ENCODE measurements around the gene ZNF582.
A peak's percentile ranks its signal among the peaks of the same experiment; 100 is the strongest.

Gene ZNF582

GRCh38 chr19:56372281-56372680 is 21.1 kb downstream of the ZNF582 start:
- TF ChIP-seq ZNF274 (IDR thresholded peaks at IDR 0.05; ENCODE audit: low read depth, low read length), result no peak
- Histone ChIP-seq H3K4me3 (ENCODE audit: insufficient read length, low read depth) (no peak overlapping the region), H3K9me3 (ENCODE audit: insufficient read depth, low read length) (peaks cover 78% of the 10 kb centered on the region), H3K9ac (ENCODE audit: insufficient read length, low read depth) (no peak overlapping the region), H3K4me1 (ENCODE audit: insufficient read depth, insufficient read length) (no peaks in the 10 kb centered on the region), H3K27me3 (ENCODE audit: insufficient read depth, insufficient read length) (no peaks in the 10 kb centered on the region), H3K36me3 (ENCODE audit: insufficient read depth, insufficient read length, low read length) (peaks cover 83% of the 10 kb centered on the region)
- DNase-seq (ENCODE audit: low read depth, low spot score), result no peak

GRCh38 chr19:56369886-56370676 is 23.3 kb downstream of the ZNF582 start:
- Histone ChIP-seq H3K36me3 (ENCODE audit: insufficient read depth, insufficient read length, low read length) (peaks cover 62% of the 10 kb centered on the region), H3K27me3 (ENCODE audit: insufficient read depth, insufficient read length) (no peaks in the 10 kb centered on the region), H3K4me1 (ENCODE audit: insufficient read depth, insufficient read length) (no peaks in the 10 kb centered on the region), H3K4me3 (ENCODE audit: insufficient read length, low read depth) (no peak overlapping the region), H3K9ac (ENCODE audit: insufficient read length, low read depth) (no peak overlapping the region), H3K9me3 (ENCODE audit: insufficient read depth, low read length) (peaks cover 70% of the 10 kb centered on the region)
- DNase-seq (ENCODE audit: low read depth, low spot score), result no peak
- TF ChIP-seq ZNF274 (IDR thresholded peaks at IDR 0.05; ENCODE audit: low read depth, low read length) (no peak), YY1 (IDR thresholded peaks at IDR 0.05; ENCODE audit: insufficient read depth, insufficient read length) (no peak), SUZ12 (IDR thresholded peaks at IDR 0.05; ENCODE audit: extremely low read depth, insufficient read depth, insufficient read length) (no peak)

GRCh38 chr19:56367829-56368711 is 25.3 kb downstream of the ZNF582 start:
- Histone ChIP-seq H3K27me3 (ENCODE audit: insufficient read depth, insufficient read length) (no peaks in the 10 kb centered on the region), H3K9ac (ENCODE audit: insufficient read length, low read depth) (peak overlapping the region; percentile 93), H3K4me1 (ENCODE audit: insufficient read depth, insufficient read length) (no peaks in the 10 kb centered on the region), H3K9me3 (ENCODE audit: insufficient read depth, low read length) (peaks cover 65% of the 10 kb centered on the region), H3K4me3 (ENCODE audit: insufficient read length, low read depth) (peak overlapping the region; percentile 72), H3K36me3 (ENCODE audit: insufficient read depth, insufficient read length, low read length) (peaks cover 42% of the 10 kb centered on the region)
- no peak for TF ChIP-seq SUZ12 (IDR thresholded peaks at IDR 0.05; ENCODE audit: extremely low read depth, insufficient read depth, insufficient read length)
- TF ChIP-seq YY1 (IDR thresholded peaks at IDR 0.05; ENCODE audit: insufficient read depth, insufficient read length), result no peak
- no peak for TF ChIP-seq ZNF274 (IDR thresholded peaks at IDR 0.05; ENCODE audit: low read depth, low read length)
- peak; percentile 85 for DNase-seq (ENCODE audit: low read depth, low spot score)

GRCh38 chr19:56360841-56361240 is 32.5 kb downstream of the ZNF582 start:
- Histone ChIP-seq H3K9ac (ENCODE audit: insufficient read length, low read depth) (no peak overlapping the region), H3K36me3 (ENCODE audit: insufficient read depth, insufficient read length, low read length) (no peaks in the 10 kb centered on the region), H3K4me3 (ENCODE audit: insufficient read length, low read depth) (no peak overlapping the region), H3K4me1 (ENCODE audit: insufficient read depth, insufficient read length) (no peaks in the 10 kb centered on the region), H3K27me3 (ENCODE audit: insufficient read depth, insufficient read length) (no peaks in the 10 kb centered on the region), H3K9me3 (ENCODE audit: insufficient read depth, low read length) (peaks cover 30% of the 10 kb centered on the region; the same call in 1 of the 2 replicates)
- no peak for DNase-seq (ENCODE audit: low read depth, low spot score)
- TF ChIP-seq YY1 (IDR thresholded peaks at IDR 0.05; ENCODE audit: insufficient read depth, insufficient read length), result no peak
- no peak for TF ChIP-seq SUZ12 (IDR thresholded peaks at IDR 0.05; ENCODE audit: extremely low read depth, insufficient read depth, insufficient read length)
- no peak for TF ChIP-seq ZNF274 (IDR thresholded peaks at IDR 0.05; ENCODE audit: low read depth, low read length)

- no peak for TF ChIP-seq ZNF274 (IDR thresholded peaks at IDR 0.05; ENCODE audit: low read depth, low read length)
- TF ChIP-seq SUZ12 (IDR thresholded peaks at IDR 0.05; ENCODE audit: extremely low read depth, insufficient read depth, insufficient read length), result no peak
- Histone ChIP-seq H3K36me3 (ENCODE audit: insufficient read depth, insufficient read length, low read length) (no peaks in the 10 kb centered on the region), H3K4me1 (ENCODE audit: insufficient read depth, insufficient read length) (no peaks in the 10 kb centered on the region), H3K9me3 (ENCODE audit: insufficient read depth, low read length) (peaks cover 7% of the 10 kb centered on the region; the same call in 1 of the 2 replicates), H3K4me3 (ENCODE audit: insufficient read length, low read depth) (no peak overlapping the region), H3K27me3 (ENCODE audit: insufficient read depth, insufficient read length) (no peaks in the 10 kb centered on the region), H3K9ac (ENCODE audit: insufficient read length, low read depth) (no peak overlapping the region)
- no peak for DNase-seq (ENCODE audit: low read depth, low spot score)
Measured at GRCh38 chr19:56356944-56357343, 36.4 kb downstream of the ZNF582 start.

GRCh38 chr19:56355517-56355916 is 37.8 kb downstream of the ZNF582 start:
- Histone ChIP-seq H3K4me1 (ENCODE audit: insufficient read depth, insufficient read length) (no peaks in the 10 kb centered on the region), H3K36me3 (ENCODE audit: insufficient read depth, insufficient read length, low read length) (no peaks in the 10 kb centered on the region), H3K9ac (ENCODE audit: insufficient read length, low read depth) (no peak overlapping the region), H3K27me3 (ENCODE audit: insufficient read depth, insufficient read length) (no peaks in the 10 kb centered on the region), H3K9me3 (ENCODE audit: insufficient read depth, low read length) (0 out of 2 replicates have a peak, but pooled peaks cover 4% of the 10 kb centered on the region), H3K4me3 (ENCODE audit: insufficient read length, low read depth) (no peak overlapping the region)
- no peak for DNase-seq (ENCODE audit: low read depth, low spot score)
- no peak for TF ChIP-seq YY1 (IDR thresholded peaks at IDR 0.05; ENCODE audit: insufficient read depth, insufficient read length)
- no peak for TF ChIP-seq ZNF274 (IDR thresholded peaks at IDR 0.05; ENCODE audit: low read depth, low read length)
- TF ChIP-seq SUZ12 (IDR thresholded peaks at IDR 0.05; ENCODE audit: extremely low read depth, insufficient read depth, insufficient read length), result no peak

- no peak for DNase-seq (ENCODE audit: low read depth, low spot score)
- Histone ChIP-seq H3K27me3 (ENCODE audit: insufficient read depth, insufficient read length) (no peaks in the 10 kb centered on the region), H3K36me3 (ENCODE audit: insufficient read depth, insufficient read length, low read length) (no peaks in the 10 kb centered on the region), H3K9ac (ENCODE audit: insufficient read length, low read depth) (no peak overlapping the region), H3K4me1 (ENCODE audit: insufficient read depth, insufficient read length) (no peaks in the 10 kb centered on the region), H3K4me3 (ENCODE audit: insufficient read length, low read depth) (no peak overlapping the region), H3K9me3 (ENCODE audit: insufficient read depth, low read length) (0 out of 2 replicates have a peak, but pooled peaks cover 7% of the 10 kb centered on the region)
- TF ChIP-seq ZNF274 (IDR thresholded peaks at IDR 0.05; ENCODE audit: low read depth, low read length) (no peak), SUZ12 (IDR thresholded peaks at IDR 0.05; ENCODE audit: extremely low read depth, insufficient read depth, insufficient read length) (no peak), YY1 (IDR thresholded peaks at IDR 0.05; ENCODE audit: insufficient read depth, insufficient read length) (no peak)
Measured at GRCh38 chr19:56351208-56351607, 42.1 kb downstream of the ZNF582 start.
